Omental fat pad (tissue), 4 donors: Measurements from ENCODE around the gene NKAIN2. TPM values are rescaled to one million over a fixed set of nuclear protein-coding genes. Genes with fewer than 3 reads are reported as not detected.

Experiments used
- ATAC-seq: fragments of 150-250 bp; one replicate; pipeline ENCODE4 v1.9.1; 2016; ENCODE audit warnings: mild to moderate bottlenecking, moderate library complexity; ENCODE audit not compliant: low FRiP score
- DNase-seq: peaks from one replicate; pipeline ENCODE4 v3.0.0-alpha.2; 2019; ENCODE audit warnings: low spot score
- total RNA-seq, 4 donors: library from RNA; depleted of rRNA; stranded (reverse); fragments of >200 nt; gene quantifications; one replicate each; pipeline ENCODE4 v1.1.0, GENCODE V29; 2016
- TF ChIP-seq, protein P1 (sequence below), 3 donors: fragments of 450-650 bp; IDR thresholded peaks; one replicate each; pipeline ENCODE4 v1.5.1; 2016 to 2017; ENCODE audit warnings: antibody characterized with exemption in 3 of 3, mild to moderate bottlenecking in 3 of 3, moderate library complexity in 2 of 3

NKAIN2 gene
- total RNA-seq = not detected

DNA sequence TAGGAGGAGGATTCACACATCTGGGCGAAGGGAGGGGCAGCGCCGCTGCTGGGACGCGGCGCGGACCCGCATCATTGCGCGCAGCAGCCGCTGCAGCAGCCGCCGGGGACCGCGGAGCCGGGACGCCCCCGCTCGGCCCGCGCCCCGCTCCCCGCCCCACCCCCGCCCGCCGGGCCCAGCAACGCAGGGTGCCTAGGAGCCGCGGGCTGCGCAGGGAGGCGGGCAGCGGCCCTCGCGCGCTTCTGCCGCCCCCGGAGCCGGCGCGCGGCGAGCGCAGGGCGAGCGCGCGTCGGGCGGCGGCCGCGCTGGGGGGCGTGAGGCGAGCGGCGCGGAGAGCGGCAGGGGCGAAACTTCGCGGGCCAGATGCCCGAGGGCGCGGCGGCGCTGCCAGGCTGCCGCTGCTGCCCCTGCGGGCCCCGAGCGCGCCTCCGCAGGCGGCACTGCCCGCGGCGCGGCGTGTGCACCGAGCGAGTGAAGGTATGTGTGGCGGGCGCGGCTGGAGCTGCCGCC is at the start of gene NKAIN2:
Gene NKAIN2, plus strand, starts transcription at position 362 of the 510 bp plus-strand sequence.
- ATAC-seq (peak; percentile 65), DNase-seq (no peak)
- TF ChIP-seq, protein P1, sequence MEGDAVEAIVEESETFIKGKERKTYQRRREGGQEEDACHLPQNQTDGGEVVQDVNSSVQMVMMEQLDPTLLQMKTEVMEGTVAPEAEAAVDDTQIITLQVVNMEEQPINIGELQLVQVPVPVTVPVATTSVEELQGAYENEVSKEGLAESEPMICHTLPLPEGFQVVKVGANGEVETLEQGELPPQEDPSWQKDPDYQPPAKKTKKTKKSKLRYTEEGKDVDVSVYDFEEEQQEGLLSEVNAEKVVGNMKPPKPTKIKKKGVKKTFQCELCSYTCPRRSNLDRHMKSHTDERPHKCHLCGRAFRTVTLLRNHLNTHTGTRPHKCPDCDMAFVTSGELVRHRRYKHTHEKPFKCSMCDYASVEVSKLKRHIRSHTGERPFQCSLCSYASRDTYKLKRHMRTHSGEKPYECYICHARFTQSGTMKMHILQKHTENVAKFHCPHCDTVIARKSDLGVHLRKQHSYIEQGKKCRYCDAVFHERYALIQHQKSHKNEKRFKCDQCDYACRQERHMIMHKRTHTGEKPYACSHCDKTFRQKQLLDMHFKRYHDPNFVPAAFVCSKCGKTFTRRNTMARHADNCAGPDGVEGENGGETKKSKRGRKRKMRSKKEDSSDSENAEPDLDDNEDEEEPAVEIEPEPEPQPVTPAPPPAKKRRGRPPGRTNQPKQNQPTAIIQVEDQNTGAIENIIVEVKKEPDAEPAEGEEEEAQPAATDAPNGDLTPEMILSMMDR (IDR thresholded peaks at IDR 0.05) = no peak

DNA sequence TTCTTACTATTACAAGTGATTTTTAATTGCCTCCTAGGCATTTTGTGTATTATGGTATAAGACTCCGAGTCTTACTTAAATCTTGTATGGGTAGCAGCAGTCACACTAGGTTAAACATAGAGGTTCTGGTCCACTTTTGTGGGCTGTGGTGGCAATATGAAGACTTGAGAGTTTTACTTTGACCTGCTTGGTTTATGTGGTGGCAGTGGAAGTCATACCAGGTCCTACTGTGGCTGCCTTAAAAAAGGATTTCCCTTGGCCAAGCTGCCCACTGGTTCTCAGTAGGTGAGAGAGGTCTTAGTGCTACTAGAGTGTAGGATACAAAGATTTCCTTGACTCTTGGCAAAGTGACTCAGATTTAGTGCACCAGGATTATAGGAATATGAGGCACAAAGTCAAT is 44.2 kb upstream of the NKAIN2 start:
- ATAC-seq = no peak
- no peak for DNase-seq
- TF ChIP-seq, protein P1 (IDR thresholded peaks at IDR 0.05) = no peak

DNA sequence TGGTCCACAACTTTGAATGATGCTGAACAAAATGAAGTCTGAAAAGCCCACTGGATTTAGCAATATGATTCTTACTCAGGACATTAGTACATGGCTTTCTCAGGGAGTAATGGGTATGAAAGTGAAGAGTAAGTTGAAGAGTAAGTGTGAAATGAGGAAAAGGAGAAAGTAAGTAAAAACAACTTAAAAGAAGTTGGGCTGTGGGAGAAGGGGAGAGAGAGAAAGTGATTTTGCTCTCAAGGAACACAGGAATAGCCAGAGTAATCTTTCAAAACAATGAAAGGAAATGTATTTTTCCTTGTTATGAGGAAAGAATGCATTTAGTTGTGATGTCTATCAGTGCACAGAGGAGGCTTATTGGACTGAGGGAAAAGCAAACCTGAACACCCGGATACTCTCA is 39.8 kb upstream of the NKAIN2 start:
- ATAC-seq (no peak), DNase-seq (no peak)
- TF ChIP-seq, protein P1 (IDR thresholded peaks at IDR 0.05) = no peak

DNA sequence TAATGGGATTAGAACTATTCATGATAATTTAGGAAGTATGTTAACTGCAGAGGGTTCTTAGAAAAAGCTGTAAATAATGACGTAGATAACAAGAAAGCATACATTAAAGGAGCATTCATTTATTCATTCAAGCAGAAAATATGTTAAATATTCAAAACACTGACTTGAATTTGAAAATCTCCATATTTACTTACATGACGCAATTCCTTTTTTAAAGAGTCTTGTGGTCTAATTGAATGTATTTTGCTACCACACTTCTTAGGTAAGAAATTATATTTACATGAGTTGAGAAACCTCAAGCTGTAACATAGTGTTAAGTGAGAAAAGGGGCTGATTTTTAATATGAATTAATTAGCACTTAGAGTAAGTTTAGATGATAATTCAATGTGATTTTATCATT is 38.9 kb upstream of the NKAIN2 start:
- no peak for ATAC-seq
- TF ChIP-seq, protein P1 (IDR thresholded peaks at IDR 0.05) = no peak
- DNase-seq = no peak

DNA sequence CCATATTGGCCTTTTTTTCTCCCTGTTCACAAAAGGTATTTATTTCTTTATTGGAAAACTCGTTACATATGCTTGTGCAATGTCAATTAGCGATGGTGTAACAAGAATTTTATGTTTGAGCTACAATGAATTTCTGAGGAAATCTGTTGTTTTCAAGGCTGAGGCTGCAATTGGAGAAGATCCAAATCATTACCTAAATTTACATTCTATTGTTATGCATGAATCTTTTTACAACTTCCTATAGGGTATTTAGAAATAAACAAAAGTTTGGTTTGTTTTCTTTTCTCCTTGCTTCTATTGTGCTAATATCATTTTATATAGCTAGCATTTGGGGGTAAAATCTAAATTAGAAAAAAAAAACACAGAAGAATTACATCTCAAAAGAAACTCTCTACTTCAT is 34.7 kb upstream of the NKAIN2 start:
- DNase-seq (no peak), ATAC-seq (no peak)
- TF ChIP-seq, protein P1 (IDR thresholded peaks at IDR 0.05) = no peak

DNA sequence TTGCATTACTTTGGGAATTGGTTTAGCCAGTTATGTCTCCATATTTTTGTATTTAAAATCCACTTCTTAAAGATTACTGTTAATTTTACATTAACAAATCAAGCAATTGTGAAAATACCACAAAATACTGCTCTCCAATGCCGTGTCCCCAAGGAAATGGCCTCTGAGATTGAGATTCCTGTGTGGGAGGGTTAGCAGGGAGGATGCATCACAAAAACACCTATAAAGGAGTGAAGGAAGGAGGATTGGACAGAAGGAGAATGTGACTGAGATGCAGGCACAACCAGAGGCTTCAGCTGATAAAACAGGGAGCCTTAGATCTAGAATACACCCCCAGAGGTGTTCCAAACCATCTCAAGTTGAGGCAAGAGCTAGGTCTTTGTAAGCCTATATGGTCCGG is 34.2 kb upstream of the NKAIN2 start:
- TF ChIP-seq, protein P1 (IDR thresholded peaks at IDR 0.05) = no peak
- ATAC-seq (no peak), DNase-seq (no peak)

DNA sequence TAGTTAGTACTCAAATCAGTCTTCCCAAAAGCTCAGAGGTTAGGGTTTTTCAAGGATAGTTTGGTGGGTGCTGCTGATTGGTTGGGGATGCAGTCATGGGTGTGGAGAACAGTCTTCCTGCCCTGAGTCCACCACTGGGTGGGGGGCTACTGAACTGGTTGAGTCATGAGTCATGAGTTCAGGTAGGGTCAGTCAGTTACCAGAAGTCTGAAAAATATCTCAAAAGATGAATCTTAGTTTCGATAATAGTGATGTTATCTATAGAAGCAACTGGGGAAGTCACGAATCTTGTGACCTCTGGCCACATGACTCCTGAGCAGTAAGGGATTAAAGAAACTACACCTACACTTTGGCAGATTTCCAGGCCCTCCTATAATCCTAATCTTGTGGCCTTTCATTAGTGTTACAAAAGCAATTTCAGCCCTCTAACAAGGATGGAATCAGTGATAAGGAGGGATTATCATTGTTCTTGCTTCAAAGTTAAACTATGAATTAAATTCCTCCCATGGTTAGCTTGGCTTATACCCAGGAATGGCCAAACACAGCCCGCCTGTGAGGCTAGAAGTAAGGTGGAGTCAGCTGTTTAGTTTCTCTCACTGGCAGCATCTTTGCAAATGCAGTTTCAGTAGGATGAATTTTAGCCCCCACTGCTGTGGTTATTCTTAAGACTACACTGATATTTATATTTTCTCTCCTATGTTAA is 33.3 kb upstream of the NKAIN2 start:
- no peak for ATAC-seq
- DNase-seq = no peak
- TF ChIP-seq, protein P1 (IDR thresholded peaks at IDR 0.05) = no peak
